ENCODE measurements around the gene AOPEP.

GRCh38 chr9:94923326-94924089 is 197.0 kb downstream of the AOPEP start:
- TF ChIP-seq CTCF (IDR thresholded peaks at IDR 0.05; ENCODE audit: insufficient read depth, low read depth, low read length) (no peak), EZH2 (IDR thresholded peaks at IDR 0.05; ENCODE audit: insufficient read depth, low read length) (no peak)

All from astrocyte (in vitro differentiated cells and primary cell).